IMR-90 (cell line): Measurements from ENCODE around the gene C5orf15. TPM values are rescaled to one million over a fixed set of nuclear protein-coding genes. Genes with fewer than 3 reads are reported as not detected.

Experiments
- ATAC-seq: fragments of 200-7000 bp; cut with Tn5 transposase; 2 replicates; pipeline ENCODE4 v1.9.1; 2020; ENCODE audit warnings: low read depth, mild to moderate bottlenecking, moderate library complexity
- BruUV-seq: library from RNA; stranded (reverse); fragments of 400-500 nt; replicated peaks from 2 replicates; lab custom pipeline; 2021; lab: Mats Ljungman, UMichigan
- CTCF ChIA-PET: fragments of 300-600 bp; formaldehyde crosslinking; extraction: SDS; loops from one replicate; lab custom pipeline; 2021; ENCODE audit warnings: antibody characterized with exemption; lab: Yijun Ruan, JAX
- POLR2A ChIA-PET: fragments of 300-600 bp; sonication (Branson Sonifier 250); formaldehyde crosslinking; loops from one replicate; lab custom pipeline; 2022; ENCODE audit warnings: antibody characterized with exemption; ENCODE audit not compliant: unreplicated experiment; lab: Charles Lee
- DNase-seq: peaks from one replicate; pipeline ENCODE4 v3.0.0; 2013
- H2AFZ ChIP-seq: replicated peaks from 2 replicates; pipeline ENCODE3; 2013; ENCODE audit warnings: low read length, mild to moderate bottlenecking; ENCODE audit not compliant: poor library complexity
- H2AK5ac ChIP-seq: 2 replicates; pipeline ENCODE4 v1.6.1; 2013; ENCODE audit warnings: low read depth, low read length, inconsistent platforms
- H2AK9ac ChIP-seq: replicated peaks from 2 replicates; pipeline ENCODE3; 2013; ENCODE audit warnings: mild to moderate bottlenecking, low read depth, low read length, moderate library complexity; ENCODE audit not compliant: poor library complexity
- H2BK120ac ChIP-seq: 2 replicates; pipeline ENCODE4 v1.6.1; 2013; ENCODE audit warnings: low read depth, low read length, inconsistent platforms
- H2BK15ac ChIP-seq: 3 replicates; pipeline ENCODE4 v1.6.1; 2013; ENCODE audit warnings: low read depth, low read length, inconsistent platforms
- H2BK20ac ChIP-seq: 2 replicates; pipeline ENCODE4 v1.6.1; 2013; ENCODE audit warnings: low read depth, mild to moderate bottlenecking, inconsistent platforms, low read length, moderate library complexity
- H2BK5ac ChIP-seq: 2 replicates; pipeline ENCODE4 v1.6.1; 2013; ENCODE audit warnings: mild to moderate bottlenecking, low read depth, low read length, inconsistent platforms; ENCODE audit not compliant: poor library complexity, severe bottlenecking
- H3K14ac ChIP-seq: replicated peaks from 2 replicates; pipeline ENCODE4 v1.6.1; 2013; ENCODE audit warnings: low read depth, low read length, inconsistent platforms
- H3K18ac ChIP-seq: 2 replicates; pipeline ENCODE4 v1.6.1; 2013; ENCODE audit warnings: low read depth, low read length, control low read depth
- H3K23ac ChIP-seq: 2 replicates; pipeline ENCODE4 v1.6.1; 2013; ENCODE audit warnings: low read depth, low read length, inconsistent platforms
- H3K27ac ChIP-seq: 2 replicates; pipeline ENCODE4 v1.5.1; 2013; ENCODE audit warnings: mild to moderate bottlenecking, control low read depth, low read length; ENCODE audit not compliant: insufficient read depth
- H3K27me3 ChIP-seq: 2 replicates; pipeline ENCODE4 v1.6.1; 2013; ENCODE audit warnings: low read length; ENCODE audit not compliant: control insufficient read depth, insufficient read depth
- H3K36me3 ChIP-seq: 2 replicates; pipeline ENCODE4 v1.6.1; 2013; ENCODE audit warnings: low read length, mixed read lengths; ENCODE audit not compliant: control insufficient read depth, insufficient read depth
- H3K4ac ChIP-seq: 2 replicates; pipeline ENCODE4 v1.6.1; 2013; ENCODE audit warnings: low read depth, low read length, inconsistent platforms
- H3K4me1 ChIP-seq: 2 replicates; pipeline ENCODE4 v1.6.1; 2013; ENCODE audit warnings: low read length, mixed read lengths; ENCODE audit not compliant: control insufficient read depth, insufficient read depth
- H3K4me2 ChIP-seq: 2 replicates; pipeline ENCODE4 v1.6.1; 2013; ENCODE audit warnings: low read depth, mild to moderate bottlenecking, control low read depth, low read length, moderate library complexity
- H3K4me3 ChIP-seq: 2 replicates; pipeline ENCODE4 v1.5.1; 2013; ENCODE audit warnings: low read depth, mild to moderate bottlenecking, control low read depth, low read length, moderate library complexity; ENCODE audit not compliant: insufficient read depth
- H3K56ac ChIP-seq: 2 replicates; pipeline ENCODE4 v1.6.1; 2013; ENCODE audit warnings: low read length, inconsistent platforms; ENCODE audit not compliant: insufficient read depth; ENCODE audit errors: extremely low read depth
- H3K79me1 ChIP-seq, 2 experiments: 2 replicates each; pipeline ENCODE4 v1.6.1; 2013; ENCODE audit warnings: low read length in 2 of 2, inconsistent platforms in 1 of 2, low read depth in 1 of 2
- H3K9ac ChIP-seq: 2 replicates; pipeline ENCODE4 v1.6.1; 2013; ENCODE audit warnings: low read depth, low read length, control low read depth
- H3K9me1 ChIP-seq: 2 replicates; pipeline ENCODE4 v1.6.1; 2013; ENCODE audit warnings: low read length, inconsistent platforms; ENCODE audit not compliant: insufficient read depth
- H3K9me3 ChIP-seq: 2 replicates; pipeline ENCODE4 v1.6.1; 2013; ENCODE audit warnings: low read length; ENCODE audit not compliant: control insufficient read depth, insufficient read depth
- H4K20me1 ChIP-seq: 2 replicates; pipeline ENCODE4 v1.6.1; 2013; ENCODE audit warnings: low read length, inconsistent platforms; ENCODE audit not compliant: insufficient read depth
- H4K5ac ChIP-seq: 2 replicates; pipeline ENCODE4 v1.6.1; 2013; ENCODE audit warnings: mild to moderate bottlenecking, low read depth, low read length, control low read depth
- H4K8ac ChIP-seq, 2 experiments: 2 replicates each; pipeline ENCODE4 v1.6.1; 2013; ENCODE audit warnings: low read depth in 2 of 2, low read length in 2 of 2, control low read depth in 1 of 2, inconsistent platforms in 1 of 2
- H4K91ac ChIP-seq: 2 replicates; pipeline ENCODE4 v1.6.1; 2013; ENCODE audit warnings: low read depth, low read length, inconsistent platforms; ENCODE audit not compliant: insufficient read depth
- CHD1 ChIP-seq: IDR thresholded peaks from 2 replicates; pipeline ENCODE4 v1.6.1; 2012; ENCODE audit warnings: low read depth, low read length, improper control_type of control experiment
- MAFK ChIP-seq: IDR thresholded peaks from 2 replicates; pipeline ENCODE4 v1.6.1; 2012; ENCODE audit warnings: low read depth, low read length, improper control_type of control experiment
- RCOR1 ChIP-seq: IDR thresholded peaks from 2 replicates; pipeline ENCODE4 v1.6.1; 2012; ENCODE audit warnings: mild to moderate bottlenecking, low read length, improper control_type of control experiment; ENCODE audit not compliant: insufficient replicate concordance
- SMC3 ChIP-seq: fragments of 150-350 bp; IDR thresholded peaks from 2 replicates; pipeline ENCODE4 v1.6.1; 2016; ENCODE audit warnings: low read depth, mild to moderate bottlenecking, antibody characterized with exemption, low read length, moderate library complexity
- WGBS, 2 experiments: methylation state at CpG; one replicate each; pipeline versions ENCODE4 v1.1.5 to v1.1.7; 2013; ENCODE audit warnings: missing lambda C conversion rate in 2 of 2; ENCODE audit not compliant: insufficient read length in 1 of 2; ENCODE audit errors: extremely low coverage in 2 of 2; 5-methylcytosine and 5-hydroxymethylcytosine counted together
- dilution Hi-C: fragments of 300-500 bp; cut with HindIII; formaldehyde crosslinking; loops from one replicate; pipeline ENCODE4 v1.14.3; 2018; ENCODE audit warnings: low sequenced_read_pairs; ENCODE audit not compliant: unreplicated experiment
- in situ Hi-C: fragments of 300-500 bp; cut with MboI; formaldehyde crosslinking; loops from 3 replicates; pipeline ENCODE4 v1.14.3; 2019; ENCODE audit warnings: low sequenced_read_pairs, inconsistent platforms, mixed read lengths
- intact Hi-C: fragments of 100-400 bp; cut with micrococcal nuclease; formaldehyde crosslinking; loops from 2 replicates; pipeline ENCODE4 v1.10.0; 2022
- polyA plus RNA-seq, 3 experiments: library from polyadenylated mRNA; depleted of rRNA; stranded (reverse); fragments of >200 nt; gene quantifications; 2 replicates each; pipeline ENCODE4 v1.2.3, GENCODE V29; 2012; ENCODE audit warnings: low replicate concordance in 1 of 3
- total RNA-seq: library from RNA; depleted of rRNA; stranded (reverse); fragments of >200 nt; gene quantifications from 2 replicates; pipeline ENCODE4 v1.2.3, GENCODE V29; 2012

The C5orf15 gene
- total and polyA plus RNA-seq, 2 of the 4 experiments (the other 2 are of a cell fraction) = 35.1 to 73.5 TPM

GRCh38 chr5:133957591-133957990 lies 10.8 kb downstream of the C5orf15 start:
- in situ Hi-C loops = no loop called here
- WGBS, 2 experiments = no CpG with 5 or more reads among the region's 1 CpG
- no TSS peak for BruUV-seq

More at GRCh38 chr5:133957591-133957990, 10.8 kb downstream of the C5orf15 start:
- no peak overlapping the region for H3K56ac ChIP-seq
- no peak overlapping the region for H2AFZ ChIP-seq
- peaks cover 8% of the 10 kb centered on the region; the same call in 1 of the 2 replicates for H4K20me1 ChIP-seq
- H2BK120ac ChIP-seq = no peak overlapping the region
- no peak overlapping the region for H2BK15ac ChIP-seq
- dilution Hi-C loops (no loop called here), intact Hi-C loops (no loop called here)
- H3K9me3 ChIP-seq = no peaks in the 10 kb centered on the region
- H3K4ac ChIP-seq = no peak overlapping the region
- ATAC-seq = no peak
- H3K4me1 ChIP-seq = peaks cover 5% of the 10 kb centered on the region
- no peak overlapping the region for H2BK20ac ChIP-seq
- no peak overlapping the region for H3K27ac ChIP-seq
- H3K14ac ChIP-seq = no peak overlapping the region
- H2BK5ac ChIP-seq = no peak overlapping the region
- H3K27me3 ChIP-seq = no peaks in the 10 kb centered on the region
- H3K4me2 ChIP-seq = no peak overlapping the region
- H3K4me3 ChIP-seq = no peak overlapping the region
- ChIA-PET POLR2A (no interaction called here), CTCF (no interaction called here)
- H4K8ac ChIP-seq = no peak overlapping the region
- H3K23ac ChIP-seq = no peak overlapping the region
- no peak overlapping the region for H2AK5ac ChIP-seq
- no peak overlapping the region for H4K5ac ChIP-seq
- H2AK9ac ChIP-seq = no peak overlapping the region
- H3K9me1 ChIP-seq = peaks cover 5% of the 10 kb centered on the region; the same call in 1 of the 2 replicates
- H3K79me1 ChIP-seq = peaks cover 23 to 43% of the 10 kb centered on the region in 2 experiments
- no peak overlapping the region for H4K91ac ChIP-seq
- DNase-seq = no peak
- no peak for TF ChIP-seq RCOR1
- TF ChIP-seq CHD1 = no peak
- no peak for TF ChIP-seq SMC3
- no peak for TF ChIP-seq MAFK
- peaks cover 12% of the 10 kb centered on the region for H3K36me3 ChIP-seq
- H3K9ac ChIP-seq = no peak overlapping the region
- no peak overlapping the region for H3K18ac ChIP-seq
